GM12878 (cell line): ENCODE results near the gene KIF17. TPM values are rescaled to one million over a fixed set of nuclear protein-coding genes. Genes with fewer than 3 reads are reported as not detected.

Experiments
- ATAC-seq: fragments of 200-7000 bp; cut with Tn5 transposase; 3 replicates; pipeline ENCODE4 v1.9.1; 2020; ENCODE audit warnings: mild to moderate bottlenecking, moderate library complexity
- BruUV-seq: library from RNA; stranded (reverse); fragments of 400-500 nt; replicated peaks from 2 replicates; lab custom pipeline; 2021; lab: Mats Ljungman, UMichigan
- CTCF ChIA-PET: fragments of 300-600 bp; sonication (Branson Sonifier 250); formaldehyde crosslinking; extraction: SDS; loops from one replicate; lab custom pipeline; 2021; ENCODE audit warnings: inconsistent platforms; lab: Yijun Ruan, JAX
- POLR2A ChIA-PET: fragments of 350-600 bp; formaldehyde crosslinking; extraction: SDS; loops from one replicate; lab custom pipeline; 2021; ENCODE audit warnings: inconsistent platforms; lab: Charles Lee
- RAD21 ChIA-PET: fragments of 300-600 bp; sonication (Branson Sonifier 250); formaldehyde crosslinking; loops from one replicate; lab custom pipeline; 2023; ENCODE audit warnings: antibody characterized with exemption; ENCODE audit not compliant: unreplicated experiment; lab: Charles Lee
- SMC1A ChIA-PET: fragments of 300-600 bp; sonication (Branson Sonifier 250); formaldehyde crosslinking; loops from one replicate; lab custom pipeline; 2023; ENCODE audit not compliant: unreplicated experiment, uncharacterized antibody; lab: Charles Lee
- DNase-seq: peaks from one replicate; pipeline ENCODE4 v3.0.0-alpha.2; 2011; ENCODE audit warnings: low read depth, low spot score
- FAIRE-seq: peaks from 3 replicates; lab custom pipeline; 2011; peaks lifted over from hg19 to GRCh38; lab: Jason Lieb, UNC
- H2AFZ ChIP-seq: 2 replicates; pipeline ENCODE4 v1.6.0; 2011; ENCODE audit warnings: low read depth, low read length, control low read depth; ENCODE audit not compliant: control insufficient read depth
- H3K27ac ChIP-seq: 2 replicates; pipeline ENCODE4 v1.5.1; 2011; ENCODE audit warnings: control low read depth; ENCODE audit not compliant: control insufficient read depth, insufficient read depth
- H3K27me3 ChIP-seq, 2 experiments: replicated peaks in 1 of 2; 2 replicates each; pipeline versions ENCODE4 v1.6.0 to v1.6.1; 2011; ENCODE audit warnings: low read length in 1 of 2; ENCODE audit not compliant: control insufficient read depth in 2 of 2, insufficient read depth in 2 of 2
- H3K36me3 ChIP-seq, 2 experiments: 2 replicates each; pipeline ENCODE4 v1.5.1; 2011; ENCODE audit warnings: low read length in 1 of 2; ENCODE audit not compliant: control insufficient read depth in 2 of 2, insufficient read depth in 2 of 2
- H3K4me1 ChIP-seq: 2 replicates; pipeline ENCODE4 v1.6.1; 2011; ENCODE audit warnings: mild to moderate bottlenecking, low read length, moderate library complexity, mixed read lengths; ENCODE audit not compliant: control insufficient read depth, insufficient read depth
- H3K4me2 ChIP-seq: 2 replicates; pipeline ENCODE4 v1.6.0; 2011; ENCODE audit warnings: control low read depth; ENCODE audit not compliant: control insufficient read depth, insufficient read depth
- H3K4me3 ChIP-seq: fragments of 200-600 bp; sonication (generic); 2 replicates; pipeline ENCODE4 v1.5.1; 2016
- H3K79me2 ChIP-seq: 2 replicates; pipeline ENCODE4 v1.6.0; 2011; ENCODE audit warnings: low read length; ENCODE audit not compliant: control insufficient read depth, insufficient read depth
- H3K9ac ChIP-seq: 2 replicates; pipeline ENCODE4 v1.8.0; 2011; ENCODE audit warnings: low read length, control low read depth, mixed read lengths; ENCODE audit not compliant: control insufficient read depth, insufficient read depth
- H3K9me3 ChIP-seq: replicated peaks from 3 replicates; pipeline ENCODE4 v1.5.1; 2011; ENCODE audit warnings: mild to moderate bottlenecking, low read length; ENCODE audit not compliant: control insufficient read depth, insufficient read depth
- H4K20me1 ChIP-seq: 2 replicates; pipeline ENCODE4 v1.6.0; 2011; ENCODE audit not compliant: control insufficient read depth, insufficient read depth
- BACH1 ChIP-seq: fragments of 450-650 bp; IDR thresholded peaks from 2 replicates; pipeline ENCODE4 v1.6.1; 2017; ENCODE audit warnings: mild to moderate bottlenecking, borderline replicate concordance
- CBFB ChIP-seq: IDR thresholded peaks from 2 replicates; pipeline ENCODE4 v1.6.1; 2016; ENCODE audit warnings: antibody characterized with exemption, low read depth
- CEBPB ChIP-seq, 2 experiments: fragments of 150-350 bp in 1 of 2; IDR thresholded peaks; 2 replicates each; pipeline ENCODE4 v1.6.1; 2012 to 2014; ENCODE audit warnings: low read depth in 2 of 2, low read length in 2 of 2, borderline replicate concordance in 1 of 2, inconsistent platforms in 1 of 2
- FOS ChIP-seq: IDR thresholded peaks from 3 replicates; pipeline ENCODE4 v1.6.1; 2011; ENCODE audit warnings: borderline replicate concordance; ENCODE audit not compliant: insufficient read length; ENCODE audit errors: extremely low read depth
- LARP7 ChIP-seq: fragments of 450-650 bp; IDR thresholded peaks from 2 replicates; pipeline ENCODE4 v1.6.1; 2017; ENCODE audit warnings: mild to moderate bottlenecking
- MEF2A ChIP-seq: IDR thresholded peaks from 2 replicates; pipeline ENCODE4 v1.6.1; 2011; ENCODE audit warnings: low read depth, mild to moderate bottlenecking, low read length, moderate library complexity; ENCODE audit not compliant: insufficient read depth
- NBN ChIP-seq: fragments of 450-650 bp; IDR thresholded peaks from 2 replicates; pipeline ENCODE4 v1.6.1; 2016
- PBX3 ChIP-seq: IDR thresholded peaks from 2 replicates; pipeline ENCODE4 v1.6.1; 2011; ENCODE audit warnings: mild to moderate bottlenecking, low read depth, low read length, moderate library complexity; ENCODE audit not compliant: insufficient replicate concordance
- POLR2AphosphoS2 ChIP-seq: IDR thresholded peaks from 2 replicates; pipeline ENCODE4 v1.6.1; 2011; ENCODE audit warnings: low read depth, mild to moderate bottlenecking, low read length, improper control_type of control experiment, moderate library complexity
- RAD21 ChIP-seq: IDR thresholded peaks from 2 replicates; pipeline ENCODE4 v1.6.1; 2011; ENCODE audit warnings: mild to moderate bottlenecking, low read depth, low read length, moderate library complexity; ENCODE audit not compliant: insufficient read depth
- RAD51 ChIP-seq: fragments of 450-650 bp; IDR thresholded peaks from 2 replicates; pipeline ENCODE4 v1.6.1; 2016; ENCODE audit warnings: moderate library complexity, mild to moderate bottlenecking, inconsistent platforms
- RFX5 ChIP-seq: IDR thresholded peaks from 2 replicates; pipeline ENCODE4 v1.6.1; 2011; ENCODE audit warnings: low read depth, low read length, improper control_type of control experiment
- SREBF2 ChIP-seq: IDR thresholded peaks from 2 replicates; pipeline ENCODE4 v1.6.1; 2012; ENCODE audit warnings: mild to moderate bottlenecking, low read length
- SRF ChIP-seq, 2 experiments: IDR thresholded peaks; 2 replicates each; pipeline ENCODE4 v1.6.1; 2011; ENCODE audit warnings: low read depth in 2 of 2, low read length in 2 of 2, mild to moderate bottlenecking in 1 of 2, moderate library complexity in 1 of 2
- TCF12 ChIP-seq: IDR thresholded peaks from 2 replicates; pipeline ENCODE4 v1.6.1; 2011; ENCODE audit warnings: low read depth, mild to moderate bottlenecking, low read length
- ZNF274 ChIP-seq: IDR thresholded peaks from one replicate; pipeline ENCODE4 v1.8.0; 2011; ENCODE audit not compliant: insufficient read length, insufficient read depth
- ZSCAN29 ChIP-seq: fragments of 450-650 bp; IDR thresholded peaks from 2 replicates; pipeline ENCODE4 v1.6.1; 2017; ENCODE audit warnings: mild to moderate bottlenecking, moderate library complexity
- WGBS: methylation state at CpG from one replicate; pipeline ENCODE4 v1.1.6; 2016; ENCODE audit warnings: low lambda C conversion rate; ENCODE audit not compliant: insufficient replicate concordance, insufficient coverage; ENCODE audit errors: missing lambda C conversion rate; 5-methylcytosine and 5-hydroxymethylcytosine counted together
- in situ Hi-C: fragments of 300-500 bp; cut with MboI; formaldehyde crosslinking; loops from 9 replicates; pipeline ENCODE4 v1.14.3; 2018; ENCODE audit warnings: mixed read lengths
- intact Hi-C: fragments of 100-400 bp; cut with micrococcal nuclease; formaldehyde crosslinking; loops from one replicate; pipeline ENCODE4 v1.14.2; 2022; ENCODE audit not compliant: unreplicated experiment
- polyA plus RNA-seq, 11 experiments: library from polyadenylated mRNA; depleted of rRNA in 4 of 11; unstranded in 6 of 11; stranded (reverse) in 5 of 11; fragments of >200 nt; fragmentation: Nextera tagmentation in 4 of 11; fragmentation: Illumina TruSeq in 1 of 11; extraction: Ambion mirVana in 4 of 11; extraction: Trizol in 1 of 11; gene quantifications; 1 replicate in 1 of 11; 2 replicates in 10 of 11; pipeline versions ENCODE4 v1.2.1 to v1.2.3, GENCODE V29; 2011 to 2016; ENCODE audit warnings: inconsistent platforms in 2 of 11, missing spikeins in 2 of 11, low read depth in 1 of 11
- total RNA-seq, 4 experiments: library from RNA; depleted of rRNA in 3 of 4; stranded (reverse); fragments of >200 nt in 3 of 4; fragmentation: Illumina TruSeq in 1 of 4; extraction: Trizol in 1 of 4; gene quantifications; 2 replicates each; pipeline versions ENCODE4 v1.2.1 to v1.2.3, GENCODE V29; 2013 to 2021
- TF ChIP-seq, protein P1 (sequence below): fragments of 450-650 bp; IDR thresholded peaks from 2 replicates; pipeline ENCODE4 v1.6.1; 2017; ENCODE audit warnings: mild to moderate bottlenecking, moderate library complexity

The KIF17 gene
- total and polyA plus RNA-seq, 10 of the 15 experiments (the other 5 are each of a cell fraction or from before 2014, with no cell fraction given): 0.01 to 0.10 (median 0.03) TPM; not detected in 7

DNA sequence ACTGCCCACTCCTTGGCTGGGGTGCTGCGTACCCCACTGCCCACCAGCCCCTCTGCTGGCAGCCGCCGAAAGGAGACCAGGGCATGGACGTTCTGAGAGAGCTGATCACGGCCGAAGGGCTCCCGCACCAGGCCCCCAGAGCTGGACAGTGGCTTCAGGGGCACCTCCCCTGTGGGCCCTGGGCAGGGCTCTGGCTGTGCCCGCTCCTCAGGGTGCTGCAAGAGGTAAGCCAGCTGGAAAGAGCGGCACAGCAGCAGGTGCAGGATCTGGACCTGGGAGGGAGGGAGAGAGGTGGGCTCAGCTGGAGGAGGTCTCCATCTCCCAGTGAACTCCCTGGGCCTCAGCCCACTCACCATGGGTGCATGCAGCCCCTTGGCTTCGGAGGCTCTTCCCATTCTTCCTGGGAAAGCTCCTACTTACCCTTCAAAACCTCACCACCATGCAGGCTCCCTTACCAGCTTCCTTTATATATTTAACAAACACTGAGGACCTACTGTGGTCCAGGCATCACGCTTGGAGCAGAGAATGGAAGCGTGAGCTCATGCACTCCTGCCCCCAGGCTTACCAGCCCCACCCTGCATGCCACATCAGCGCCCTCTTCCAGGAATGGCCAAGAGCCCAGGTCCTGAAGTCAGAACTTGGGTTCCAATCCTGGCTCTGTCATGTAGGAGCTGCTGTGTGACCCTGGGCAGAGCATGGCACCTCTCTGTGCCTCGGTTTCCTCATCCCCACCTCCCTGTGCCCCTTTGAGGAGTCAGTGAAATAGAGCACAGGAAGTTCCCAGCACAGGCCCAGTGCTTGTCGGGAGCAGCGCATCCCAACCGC is 6.8 kb upstream of the KIF17 start:
- SMC1A ChIA-PET: no interaction called here
- FAIRE-seq: no peak
- H4K20me1 ChIP-seq: no peaks in the 10 kb centered on the region
- no peak for ATAC-seq
- no peaks in the 10 kb centered on the region; a peak in 1 of 4 replicates for H3K27me3 ChIP-seq
- CTCF ChIA-PET: interaction anchor here (0.8 kb wide), 1 partner anchor 8 kb away, joined by 3 read pairs; the partner anchor contains the start of gene SH2D5
- POLR2A ChIA-PET: interaction anchor here (0.6 kb wide), 1 partner anchor 431 kb away, joined by 4 read pairs; no protein-coding TSS in a partner anchor
- 61% methylated on average over 17 of the region's 17 CpGs for WGBS
- no peaks in the 10 kb centered on the region for H3K4me1 ChIP-seq
- H3K4me2 ChIP-seq: no peak overlapping the region
- intact Hi-C loops: no loop called here
- H3K79me2 ChIP-seq: no peaks in the 10 kb centered on the region
- no peak overlapping the region for H3K27ac ChIP-seq
- in situ Hi-C loops: no loop called here
- H2AFZ ChIP-seq: no peak overlapping the region
- H3K9me3 ChIP-seq: no peaks in the 10 kb centered on the region
- H3K36me3 ChIP-seq: no peaks in the 10 kb centered on the region
- no peak overlapping the region for H3K4me3 ChIP-seq
- H3K9ac ChIP-seq: no peak overlapping the region
- RAD21 ChIA-PET: no interaction called here
- TF ChIP-seq POLR2AphosphoS2: no peak
- no peak for TF ChIP-seq CEBPB (IDR thresholded peaks at IDR 0.05; ENCODE audit: borderline replicate concordance in 1 of 2, low read depth in 2 of 2, low read length in 2 of 2)
- TF ChIP-seq ZSCAN29: no peak
- TF ChIP-seq BACH1: no peak
- no peak for TF ChIP-seq PBX3
- TF ChIP-seq RFX5: no peak
- TF ChIP-seq RAD51: no peak
- no peak for TF ChIP-seq ZNF274
- no peak for TF ChIP-seq LARP7
- no peak for TF ChIP-seq NBN
- TF ChIP-seq FOS: no peak
- TF ChIP-seq MEF2A: no peak
- TF ChIP-seq SRF (IDR thresholded peaks at IDR 0.05; ENCODE audit: low read depth in 2 of 2, low read length in 2 of 2): no peak
- no peak for TF ChIP-seq RAD21
- TF ChIP-seq, protein P1, sequence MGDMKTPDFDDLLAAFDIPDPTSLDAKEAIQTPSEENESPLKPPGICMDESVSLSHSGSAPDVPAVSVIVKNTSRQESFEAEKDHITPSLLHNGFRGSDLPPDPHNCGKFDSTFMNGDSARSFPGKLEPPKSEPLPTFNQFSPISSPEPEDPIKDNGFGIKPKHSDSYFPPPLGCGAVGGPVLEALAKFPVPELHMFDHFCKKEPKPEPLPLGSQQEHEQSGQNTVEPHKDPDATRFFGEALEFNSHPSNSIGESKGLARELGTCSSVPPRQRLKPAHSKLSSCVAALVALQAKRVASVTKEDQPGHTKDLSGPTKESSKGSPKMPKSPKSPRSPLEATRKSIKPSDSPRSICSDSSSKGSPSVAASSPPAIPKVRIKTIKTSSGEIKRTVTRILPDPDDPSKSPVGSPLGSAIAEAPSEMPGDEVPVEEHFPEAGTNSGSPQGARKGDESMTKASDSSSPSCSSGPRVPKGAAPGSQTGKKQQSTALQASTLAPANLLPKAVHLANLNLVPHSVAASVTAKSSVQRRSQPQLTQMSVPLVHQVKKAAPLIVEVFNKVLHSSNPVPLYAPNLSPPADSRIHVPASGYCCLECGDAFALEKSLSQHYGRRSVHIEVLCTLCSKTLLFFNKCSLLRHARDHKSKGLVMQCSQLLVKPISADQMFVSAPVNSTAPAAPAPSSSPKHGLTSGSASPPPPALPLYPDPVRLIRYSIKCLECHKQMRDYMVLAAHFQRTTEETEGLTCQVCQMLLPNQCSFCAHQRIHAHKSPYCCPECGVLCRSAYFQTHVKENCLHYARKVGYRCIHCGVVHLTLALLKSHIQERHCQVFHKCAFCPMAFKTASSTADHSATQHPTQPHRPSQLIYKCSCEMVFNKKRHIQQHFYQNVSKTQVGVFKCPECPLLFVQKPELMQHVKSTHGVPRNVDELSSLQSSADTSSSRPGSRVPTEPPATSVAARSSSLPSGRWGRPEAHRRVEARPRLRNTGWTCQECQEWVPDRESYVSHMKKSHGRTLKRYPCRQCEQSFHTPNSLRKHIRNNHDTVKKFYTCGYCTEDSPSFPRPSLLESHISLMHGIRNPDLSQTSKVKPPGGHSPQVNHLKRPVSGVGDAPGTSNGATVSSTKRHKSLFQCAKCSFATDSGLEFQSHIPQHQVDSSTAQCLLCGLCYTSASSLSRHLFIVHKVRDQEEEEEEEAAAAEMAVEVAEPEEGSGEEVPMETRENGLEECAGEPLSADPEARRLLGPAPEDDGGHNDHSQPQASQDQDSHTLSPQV: no peak
- TF ChIP-seq CBFB: no peak
- TF ChIP-seq SREBF2: no peak
- TF ChIP-seq TCF12: no peak
- no peak for DNase-seq
- BruUV-seq: no TSS peak
